Posterior cingulate gyrus (tissue), 11 donors: ENCODE measurements around the gene AUP1.

Experiments
- DNase-seq, 10 donors: peaks; one replicate each; pipeline versions ENCODE4 v3.0.0 to v3.0.0-alpha.2; 2020 to 2021; ENCODE audit warnings: mixed read lengths in 3 of 10
- intact Hi-C: fragments of 100-400 bp; cut with DNase I; formaldehyde crosslinking; loops from one replicate; pipeline ENCODE4 v1.15.1; 2023

Gene AUP1

GRCh38 chr2:74502147-74502719 lies 27.3 kb downstream of the AUP1 start:
- intact Hi-C loops = loop anchor here (5.0 kb wide), 1 partner anchor 85 kb away; no protein-coding TSS in a partner anchor
- peak in 2 of 10 donors; percentile 45 to 75 for DNase-seq

- intact Hi-C loops = loop anchor here (5.0 kb wide), 1 partner anchor 86 kb away; no protein-coding TSS in a partner anchor
- peak in 1 of 10 donors; percentile 49 for DNase-seq
Measured at GRCh38 chr2:74501335-74502071, 28.0 kb downstream of the AUP1 start.

- peak in 1 of 10 donors; percentile 25 for DNase-seq
- intact Hi-C loops = loop anchor here (5.0 kb wide), 1 partner anchor 87 kb away; no protein-coding TSS in a partner anchor
Measured at GRCh38 chr2:74500578-74500946, 28.9 kb downstream of the AUP1 start.

- intact Hi-C loops = loop anchor here (5.0 kb wide), 1 partner anchor 87 kb away; no protein-coding TSS in a partner anchor
- no peak for DNase-seq
Measured at GRCh38 chr2:74499940-74500577, 29.4 kb downstream of the AUP1 start.

GRCh38 chr2:74499267-74499939 lies 30.1 kb downstream of the AUP1 start, which contains the start of gene LBX2:
Gene LBX2 (minus strand): TSS chr2:74499603. CDS start chr2:74499537, 66 bp downstream.
- no peak for DNase-seq
- intact Hi-C loops = no loop called here

GRCh38 chr2:74498500-74499266 lies 30.8 kb downstream of the AUP1 start:
- intact Hi-C loops = no loop called here
- no peak for DNase-seq

- DNase-seq = peak in 1 of 10 donors; percentile 80
- intact Hi-C loops = no loop called here
Measured at GRCh38 chr2:74497777-74498499, 31.6 kb downstream of the AUP1 start.

- no peak for DNase-seq
- intact Hi-C loops = no loop called here
Measured at GRCh38 chr2:74496997-74497776, 32.3 kb downstream of the AUP1 start.

- DNase-seq = no peak
- intact Hi-C loops = no loop called here
Measured at GRCh38 chr2:74495440-74495839, 34.1 kb downstream of the AUP1 start.

- intact Hi-C loops = no loop called here
Measured at GRCh38 chr2:74493546-74493945, 36.0 kb downstream of the AUP1 start.

GRCh38 chr2:74491648-74492544 lies 37.6 kb downstream of the AUP1 start:
- intact Hi-C loops = no loop called here
- peak in 2 of 10 donors; percentile 26 to 55 for DNase-seq

More at GRCh38 chr2:74493546-74493945, 36.0 kb downstream of the AUP1 start:
- DNase-seq = peak in 1 of 10 donors; percentile 7

- intact Hi-C loops = no loop called here
- peak in 2 of 10 donors; percentile 56 to 68 for DNase-seq
Measured at GRCh38 chr2:74489906-74490305, 39.6 kb downstream of the AUP1 start.

GRCh38 chr2:74488643-74489481 lies 40.6 kb downstream of the AUP1 start:
- peak in 1 of 10 donors; percentile 49 for DNase-seq
- intact Hi-C loops = no loop called here

GRCh38 chr2:74486141-74486540 lies 43.4 kb downstream of the AUP1 start:
- intact Hi-C loops = no loop called here
- no peak for DNase-seq

- peak in 1 of 10 donors; percentile 50 for DNase-seq
- intact Hi-C loops = loop anchor here (1.0 kb wide), 4 partner anchors 24 to 104 kb away; partner anchors contain the start of genes AUP1, HTRA2, INO80B and PCGF1
Measured at GRCh38 chr2:74483675-74484164, 45.8 kb downstream of the AUP1 start.
